Hippocampal formation (tissue), 2 donors: ENCODE measurements around the gene DNAH14.

Experiments
- DNase-seq, 2 donors: peaks; one replicate each; lab custom pipeline; 2025; lab: John Stamatoyannopoulos, UW

Gene DNAH14

GRCh38 chr1:225428881-225429455 is 499.5 kb downstream of the DNAH14 start:
- DNase-seq: no peak

GRCh38 chr1:225430301-225430700 is 500.8 kb downstream of the DNAH14 start:
- DNase-seq: no peak

GRCh38 chr1:225431081-225431863 is 501.8 kb downstream of the DNAH14 start:
- no peak for DNase-seq

GRCh38 chr1:225434046-225434445 is 504.6 kb downstream of the DNAH14 start:
- no peak for DNase-seq

- DNase-seq: no peak
Observed at GRCh38 chr1:225435076-225435475, 505.6 kb downstream of the DNAH14 start.

- no peak for DNase-seq
Observed at GRCh38 chr1:225435487-225435886, 506.0 kb downstream of the DNAH14 start.

- DNase-seq: no peak
Observed at GRCh38 chr1:225435957-225436392, 506.5 kb downstream of the DNAH14 start.

GRCh38 chr1:225437710-225438437 is 508.4 kb downstream of the DNAH14 start:
- DNase-seq: no peak

- no peak for DNase-seq
Observed at GRCh38 chr1:225440380-225441221, 511.1 kb downstream of the DNAH14 start.

- no peak for DNase-seq
Observed at GRCh38 chr1:225441314-225442122, 512.0 kb downstream of the DNAH14 start.

GRCh38 chr1:225442123-225442505 is 512.6 kb downstream of the DNAH14 start:
- no peak for DNase-seq

- DNase-seq: no peak
Observed at GRCh38 chr1:225445639-225446594, 516.4 kb downstream of the DNAH14 start.

- DNase-seq: no peak
Observed at GRCh38 chr1:225446595-225446960, 517.1 kb downstream of the DNAH14 start.

GRCh38 chr1:225446981-225447615 is 517.6 kb downstream of the DNAH14 start:
- no peak for DNase-seq

GRCh38 chr1:225447650-225448089 is 518.2 kb downstream of the DNAH14 start:
- peak; percentile 68 to 78 for DNase-seq

- DNase-seq: peak; percentile 48 to 64
Observed at GRCh38 chr1:225448146-225448805, 518.8 kb downstream of the DNAH14 start.
